SIG-M5 (cell line): ENCODE measurements around the gene TCP11L2.
"Not testable (repeated sequence)": the region's sequence is repeated elsewhere in the genome, so short reads cannot be mapped to it uniquely, and the experiment has no call there.

ENCODE experiments used
- DNase-seq: peaks from one replicate; lab custom pipeline; 2025; lab: John Stamatoyannopoulos, UW

The TCP11L2 gene

GRCh38 chr12:106343214-106343528, 40.6 kb downstream of the TCP11L2 start:
- DNase-seq, result no peak

GRCh38 chr12:106344131-106344530, 41.6 kb downstream of the TCP11L2 start:
- no peak for DNase-seq

DNA sequence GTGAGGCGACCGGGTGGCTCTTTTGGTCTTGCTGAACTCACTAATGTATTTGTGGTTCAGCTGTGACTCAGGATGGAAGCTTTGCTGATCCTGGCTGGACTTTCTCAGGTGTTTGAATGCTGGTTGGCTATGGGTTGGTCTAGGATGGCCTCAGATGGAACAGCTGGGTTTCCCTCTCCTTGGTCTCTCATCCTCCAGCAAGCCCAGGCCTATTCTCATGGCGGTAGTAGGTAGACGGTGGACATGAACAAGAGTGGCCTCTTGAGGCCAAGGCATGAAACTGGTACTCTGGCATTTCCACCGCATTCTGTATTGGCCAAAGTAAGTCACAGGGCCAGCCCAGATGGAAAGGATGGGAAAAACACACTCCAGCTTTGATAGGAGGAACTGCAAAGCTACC, 43.2 kb downstream of the TCP11L2 start:
- no peak for DNase-seq

DNA sequence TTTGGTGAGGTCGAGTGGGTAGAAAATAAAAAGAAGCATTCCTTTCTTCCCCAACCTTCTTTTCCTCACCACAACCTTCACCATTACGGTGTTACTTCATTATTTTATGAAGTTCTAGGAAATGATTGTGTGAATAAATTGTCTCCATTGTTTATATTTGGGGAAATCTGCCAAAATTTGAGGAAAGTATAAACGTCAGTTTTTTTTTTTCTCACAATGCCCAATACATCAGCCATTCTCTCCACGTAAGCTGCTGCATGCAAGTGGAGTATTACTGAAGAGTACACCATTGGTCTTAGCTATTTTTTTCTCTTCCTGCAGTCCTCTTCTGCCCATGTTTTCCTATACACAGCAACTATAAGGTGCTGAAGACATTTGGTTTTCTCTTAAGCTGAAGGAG, 45.9 kb downstream of the TCP11L2 start:
- no peak for DNase-seq

GRCh38 chr12:106353175-106353574, 50.6 kb downstream of the TCP11L2 start:
- no peak for DNase-seq

DNA sequence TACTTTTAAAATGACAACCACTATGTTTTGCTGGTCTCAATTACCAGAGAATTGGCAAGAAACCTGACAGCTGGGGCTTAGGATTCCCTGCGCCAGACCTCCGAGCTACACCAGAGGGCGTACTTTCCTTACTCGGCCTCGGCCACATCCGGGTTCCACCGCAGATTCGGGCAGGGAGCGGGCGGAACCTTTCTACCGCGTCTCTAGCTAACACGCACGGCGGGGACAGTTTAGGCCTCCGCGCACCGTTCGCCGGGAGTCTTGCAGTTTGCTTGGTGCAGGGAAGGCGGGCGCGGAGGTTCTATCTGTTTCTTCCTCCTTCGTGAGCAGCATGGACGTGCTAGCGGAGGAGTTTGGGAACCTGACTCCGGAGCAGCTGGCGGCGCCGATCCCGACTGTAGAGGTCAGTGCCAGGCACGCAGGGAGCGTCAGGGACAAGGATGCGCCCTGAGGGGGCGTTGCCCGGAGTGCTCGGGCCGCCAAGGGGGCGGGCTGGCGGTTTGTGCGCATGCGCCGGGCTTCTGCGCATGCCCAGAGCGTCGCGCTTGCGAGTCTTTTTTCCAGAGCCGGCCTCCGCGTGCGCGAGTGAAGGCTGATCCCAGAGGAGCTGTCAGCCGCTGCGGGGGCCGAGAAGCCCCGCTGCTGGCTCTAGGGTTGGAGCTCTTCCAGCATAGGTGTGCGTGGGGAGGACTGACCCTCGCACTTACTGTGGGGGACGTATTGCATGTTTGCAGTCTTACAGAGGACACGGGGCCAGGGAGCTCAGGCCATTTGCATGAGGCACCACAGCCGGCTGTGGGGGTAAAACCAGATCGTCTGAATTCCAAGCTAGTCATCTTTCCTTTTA, 55.2 kb downstream of the TCP11L2 start, which contains the start of gene POLR3B:
Gene POLR3B, plus strand, starts transcription at position 200 of the 847 bp plus-strand sequence. Its CDS starts 132 bp downstream, at position 332.
- DNase-seq, result peak; percentile 66

DNA sequence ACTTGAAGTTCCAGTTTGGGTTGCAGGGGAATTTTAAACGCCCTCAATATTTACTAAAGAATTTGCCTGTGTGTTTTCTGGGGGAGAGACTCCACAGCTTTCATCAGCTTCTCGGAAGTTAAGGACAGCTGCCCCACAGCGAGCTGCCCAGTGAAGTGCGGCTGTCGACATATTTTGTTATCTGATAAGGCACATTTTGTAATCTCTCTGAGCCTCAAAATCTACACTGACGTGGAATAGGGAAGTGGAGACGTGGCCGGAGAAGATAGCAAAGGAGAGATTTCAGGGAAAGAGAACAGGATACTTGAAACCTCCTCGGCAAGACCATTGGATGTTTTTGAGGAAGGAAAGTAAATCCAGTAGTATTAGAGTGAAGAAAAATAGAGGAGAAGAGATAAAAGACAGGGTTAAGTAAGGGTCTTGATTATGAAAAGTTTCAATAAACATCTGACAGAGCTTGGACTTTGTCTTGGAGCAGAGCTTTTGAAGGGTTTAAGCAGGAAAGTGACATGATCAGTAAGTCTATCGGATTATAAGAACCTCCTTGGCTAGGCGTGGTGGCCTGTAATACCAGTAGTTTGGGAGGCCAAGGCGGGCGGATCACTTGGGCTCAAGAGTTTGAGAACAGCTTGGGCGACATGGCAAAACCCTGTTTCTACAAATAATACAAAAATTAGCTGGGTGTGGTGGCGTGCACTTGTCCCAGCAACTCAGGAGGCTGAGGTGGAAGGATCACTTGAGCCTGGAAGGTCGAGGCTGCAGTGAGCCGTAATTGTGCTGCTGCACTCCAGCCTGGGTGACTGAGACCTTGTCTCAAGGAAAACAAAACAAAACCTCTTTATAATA, 56.1 kb downstream of the TCP11L2 start:
- DNase-seq, result peak; percentile 46

DNA sequence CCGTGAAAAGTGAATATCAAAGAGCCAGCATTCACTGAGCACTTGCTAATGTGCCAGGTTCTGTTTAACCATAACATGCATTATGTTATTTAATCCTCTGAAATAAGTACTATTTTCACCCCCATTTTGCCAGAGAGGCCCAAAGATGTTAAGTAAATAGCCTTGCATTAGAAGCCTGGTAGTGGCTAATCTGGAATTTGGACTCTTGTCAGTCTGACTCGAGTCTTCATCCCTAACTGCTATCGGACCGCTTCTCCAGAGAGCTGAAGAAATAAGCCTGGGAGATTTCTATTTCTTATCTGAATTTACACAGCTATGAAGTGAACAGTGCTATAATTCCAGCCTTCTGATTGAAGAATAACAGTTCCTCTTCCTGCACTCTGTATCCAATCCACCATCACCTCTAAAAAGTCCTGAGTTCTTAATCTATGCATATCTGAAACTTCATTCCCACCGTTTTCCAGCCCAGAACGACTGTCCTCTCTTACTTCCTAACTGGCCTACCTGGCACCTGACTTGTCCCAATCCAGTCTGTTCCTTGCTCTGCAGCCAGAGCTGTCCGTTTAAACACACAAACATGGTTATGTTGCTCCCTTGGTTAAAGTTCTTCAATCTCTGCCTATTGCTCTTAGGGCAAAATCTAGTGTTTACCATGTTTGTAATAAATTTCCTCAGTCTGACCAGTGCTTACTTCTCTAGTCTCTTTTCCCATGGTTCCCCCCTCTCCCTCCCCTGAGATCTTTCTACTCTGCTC, 57.3 kb downstream of the TCP11L2 start:
- DNase-seq, result no peak

DNA sequence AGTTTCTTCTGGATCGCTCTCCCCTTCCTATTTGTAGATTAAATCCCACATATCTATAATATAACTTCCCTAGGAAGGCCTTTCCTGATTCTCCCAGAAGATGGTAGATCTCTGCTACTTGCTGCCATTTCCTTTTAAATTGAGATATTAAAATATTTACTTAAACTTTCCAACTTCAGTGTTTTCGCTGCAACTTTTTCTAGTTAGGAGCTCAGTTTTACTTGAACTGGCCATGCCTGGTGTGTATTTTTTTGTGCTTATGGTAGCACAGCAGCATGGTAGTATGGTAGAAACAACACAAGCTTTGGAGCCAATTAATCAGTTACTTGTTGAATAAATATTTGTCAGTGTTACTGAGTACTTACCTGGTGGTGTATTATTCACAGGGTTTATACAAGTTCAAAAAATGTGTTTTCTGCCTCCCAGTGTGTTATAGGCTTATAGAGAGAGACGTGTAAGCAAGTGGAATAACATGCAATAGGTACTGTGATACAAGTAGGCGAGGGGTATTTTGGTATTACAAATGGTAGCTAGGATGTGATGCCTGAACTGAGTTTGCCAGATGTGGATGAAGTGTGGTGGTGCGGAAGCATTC, 58.0 kb downstream of the TCP11L2 start:
- no peak for DNase-seq

GRCh38 chr12:106362971-106363370, 60.4 kb downstream of the TCP11L2 start:
- DNase-seq, result no peak

DNA sequence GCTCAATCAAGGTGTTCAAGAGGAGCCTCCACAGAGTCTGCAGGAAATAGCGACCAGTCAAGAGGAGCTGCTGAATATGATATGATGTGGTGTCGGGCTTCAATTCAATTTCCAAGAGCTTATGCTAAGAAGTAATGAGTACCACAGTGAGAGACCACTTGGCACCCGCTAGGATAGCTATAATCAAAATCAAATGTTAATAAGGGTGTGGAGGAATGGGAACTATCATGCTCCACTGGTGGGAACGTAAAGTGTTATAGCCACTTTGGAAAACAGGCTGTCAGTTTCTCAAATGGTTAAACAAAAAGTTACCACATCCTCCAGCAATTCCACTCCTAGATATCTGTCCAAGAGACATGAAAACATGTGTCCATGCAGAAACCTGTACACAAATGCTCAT, 61.7 kb downstream of the TCP11L2 start:
- no peak for DNase-seq

- no peak for DNase-seq
Measured at GRCh38 chr12:106369624-106370346, 67.3 kb downstream of the TCP11L2 start.

GRCh38 chr12:106378788-106379187, 76.3 kb downstream of the TCP11L2 start:
- no peak for DNase-seq

- DNase-seq, result no peak
Measured at GRCh38 chr12:106380954-106381353, 78.4 kb downstream of the TCP11L2 start.

GRCh38 chr12:106381866-106382265, 79.3 kb downstream of the TCP11L2 start:
- not testable (repeated sequence) for DNase-seq

DNA sequence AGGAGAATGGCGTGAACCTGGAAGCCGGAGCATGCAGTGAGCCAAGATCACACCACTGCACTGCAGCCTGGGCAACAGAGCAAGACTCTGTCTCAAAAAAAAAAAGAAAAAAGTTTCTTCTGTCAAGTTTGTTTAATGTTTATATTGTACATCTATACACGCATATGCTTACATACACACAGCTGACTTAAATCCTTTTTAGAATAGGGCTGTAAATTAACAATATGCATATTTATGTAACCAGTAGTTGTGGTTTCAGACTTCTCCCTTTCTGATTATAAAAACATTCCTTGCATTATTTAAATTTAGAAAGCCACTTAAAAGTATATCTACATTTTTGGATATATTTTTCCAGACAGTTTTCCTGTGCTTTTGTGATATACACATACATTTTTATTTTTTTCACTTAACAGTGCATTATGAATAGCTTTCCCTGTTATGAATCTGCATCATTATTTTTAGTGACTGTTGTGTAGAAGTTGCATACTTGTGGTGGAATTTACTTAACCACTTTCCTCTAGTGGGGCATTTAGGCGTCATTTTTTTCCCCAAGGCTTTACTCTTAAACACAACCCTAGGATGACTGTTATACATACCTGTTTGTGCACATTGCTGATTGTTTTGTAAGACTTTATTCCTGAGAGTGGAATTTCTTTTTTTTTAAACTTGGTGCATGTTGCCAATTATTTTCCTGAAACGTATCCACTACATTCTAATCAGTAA, 84.4 kb downstream of the TCP11L2 start:
- no peak for DNase-seq

GRCh38 chr12:106387848-106388377, 85.4 kb downstream of the TCP11L2 start:
- DNase-seq, result no peak

DNA sequence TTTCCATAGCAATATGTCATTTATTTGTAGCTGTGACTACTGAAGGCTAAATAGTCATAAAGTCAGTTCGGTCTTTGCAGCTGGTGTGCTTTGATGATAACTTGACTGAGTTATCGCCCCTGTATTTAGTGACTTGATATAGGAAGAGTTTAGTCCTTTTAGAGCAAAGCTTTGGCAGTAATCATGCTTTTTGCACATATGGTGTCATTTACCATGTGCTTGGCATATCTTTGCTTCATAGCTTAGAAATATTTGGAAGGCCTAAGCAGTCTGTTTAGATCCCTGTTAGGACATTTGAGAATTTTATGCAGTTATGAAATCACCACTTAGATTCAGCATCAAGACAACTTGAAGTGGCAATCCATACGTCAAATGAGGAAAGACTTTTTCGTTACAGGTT, 86.6 kb downstream of the TCP11L2 start:
- DNase-seq, result no peak

DNA sequence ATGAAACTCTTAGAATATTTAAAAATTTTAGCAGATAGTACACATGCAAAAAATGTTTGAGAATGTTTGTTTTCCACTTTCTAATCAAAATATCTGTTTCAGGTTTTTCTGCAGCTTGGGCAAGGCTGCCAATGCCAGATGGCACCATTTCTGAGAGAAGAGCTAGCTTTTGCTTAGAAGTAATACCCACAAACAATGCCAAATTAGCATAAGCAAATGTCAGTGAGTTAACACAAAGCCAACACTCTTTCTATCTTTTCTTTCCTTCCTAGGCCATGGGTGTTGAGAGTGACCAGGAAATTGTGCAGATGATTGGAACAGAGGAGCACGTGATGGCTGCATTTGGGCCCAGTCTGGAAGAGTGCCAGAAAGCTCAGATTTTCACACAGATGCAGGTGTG, 90.2 kb downstream of the TCP11L2 start:
- DNase-seq, result no peak
